Urinary bladder (tissue), 4 donors: ENCODE results near the gene UMOD. TPM values are rescaled to one million over a fixed set of nuclear protein-coding genes. Genes with fewer than 3 reads are reported as not detected.

Source experiments
- DNase-seq: peaks from one replicate; pipeline ENCODE4 v3.0.0-alpha.2; 2015; ENCODE audit errors: extremely low spot score
- H3K27ac ChIP-seq: one replicate; pipeline ENCODE4 v1.5.1; 2013; ENCODE audit warnings: low read depth, mild to moderate bottlenecking, moderate library complexity
- H3K36me3 ChIP-seq: one replicate; pipeline ENCODE4 v1.6.1; 2013; ENCODE audit warnings: mild to moderate bottlenecking, moderate library complexity; ENCODE audit not compliant: insufficient read depth
- H3K4me1 ChIP-seq: one replicate; pipeline ENCODE4 v1.6.1; 2013; ENCODE audit warnings: mild to moderate bottlenecking, moderate library complexity; ENCODE audit not compliant: insufficient read depth
- H3K4me3 ChIP-seq: one replicate; pipeline ENCODE4 v1.5.1; 2013; ENCODE audit warnings: low read depth, low read length
- WGBS: extraction: QIAGEN DNeasy Blood & Tissue Kit; methylation state at CpG from one replicate; pipeline ENCODE4 v1.1.7; 2013; 5-methylcytosine and 5-hydroxymethylcytosine counted together
- polyA plus RNA-seq: library from polyadenylated mRNA; stranded (reverse); fragments of 200-250 nt; gene quantifications from one replicate; pipeline ENCODE4 v1.2.3, GENCODE V29; 2013
- total RNA-seq: library from RNA; depleted of rRNA; stranded (reverse); fragments of >200 nt; gene quantifications from one replicate; pipeline ENCODE4 v1.2.3, GENCODE V29; 2014
- donor health status: healthy with polysubstance abuse.
- donor health status: healthy.

Gene UMOD
- total and polyA plus RNA-seq, 2 donors: not detected

- WGBS: 51% methylated on average over 12 of the region's 12 CpGs
- H3K4me1 ChIP-seq: no peaks in the 10 kb centered on the region
- no peak for DNase-seq
- H3K4me3 ChIP-seq: no peak overlapping the region
- H3K27ac ChIP-seq: no peak overlapping the region
- H3K36me3 ChIP-seq: no peaks in the 10 kb centered on the region
Observed at GRCh38 chr16:20347666-20348364, 4.7 kb downstream of the UMOD start.

DNA sequence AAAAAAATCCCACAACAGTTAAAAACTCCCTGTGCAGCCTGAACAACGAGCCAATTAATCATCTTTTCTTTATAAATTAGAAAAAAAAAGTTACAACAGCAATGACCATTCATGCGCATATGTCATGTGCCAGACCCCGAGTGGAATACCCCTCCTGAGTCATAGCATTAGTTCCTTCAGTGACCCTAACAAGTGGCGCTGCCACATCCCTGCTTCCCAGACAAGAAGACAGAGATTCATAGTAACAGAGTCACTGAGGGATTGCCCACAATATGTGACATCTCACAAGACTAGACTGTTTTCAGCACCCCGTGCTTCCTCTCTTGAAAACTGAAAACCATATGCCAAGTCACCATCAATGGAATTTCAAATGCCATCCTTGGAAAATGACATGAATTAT is 7.9 kb downstream of the UMOD start:
- Histone ChIP-seq H3K27ac (no peak overlapping the region), H3K4me1 (no peaks in the 10 kb centered on the region), H3K36me3 (no peaks in the 10 kb centered on the region), H3K4me3 (no peak overlapping the region)
- WGBS: 76% methylated on average over 5 of the region's 5 CpGs
- no peak for DNase-seq

DNA sequence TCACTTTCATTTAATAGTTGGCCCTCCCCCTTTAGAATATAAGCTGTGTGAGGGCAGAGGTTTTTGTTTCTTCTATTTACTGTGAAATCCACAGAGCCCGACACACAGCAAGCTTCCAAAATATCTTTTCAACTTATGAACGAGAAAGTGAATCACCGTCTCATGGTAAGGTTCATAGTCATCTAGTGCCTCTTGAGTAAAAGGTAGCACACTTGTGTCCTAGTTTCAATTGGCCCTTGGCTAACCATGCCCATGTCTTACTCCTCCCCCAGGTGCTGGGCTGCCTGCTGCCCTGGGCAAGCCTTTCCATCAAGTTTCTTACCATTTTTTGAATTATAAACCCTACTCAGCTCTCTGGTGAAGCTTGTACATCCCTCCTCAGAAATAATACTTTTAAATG is 12.8 kb downstream of the UMOD start:
- no peak overlapping the region for H3K4me3 ChIP-seq
- 86% methylated on average over 3 of the region's 3 CpGs for WGBS
- H3K27ac ChIP-seq: no peak overlapping the region
- no peaks in the 10 kb centered on the region for H3K36me3 ChIP-seq
- H3K4me1 ChIP-seq: no peaks in the 10 kb centered on the region
- DNase-seq: no peak

DNA sequence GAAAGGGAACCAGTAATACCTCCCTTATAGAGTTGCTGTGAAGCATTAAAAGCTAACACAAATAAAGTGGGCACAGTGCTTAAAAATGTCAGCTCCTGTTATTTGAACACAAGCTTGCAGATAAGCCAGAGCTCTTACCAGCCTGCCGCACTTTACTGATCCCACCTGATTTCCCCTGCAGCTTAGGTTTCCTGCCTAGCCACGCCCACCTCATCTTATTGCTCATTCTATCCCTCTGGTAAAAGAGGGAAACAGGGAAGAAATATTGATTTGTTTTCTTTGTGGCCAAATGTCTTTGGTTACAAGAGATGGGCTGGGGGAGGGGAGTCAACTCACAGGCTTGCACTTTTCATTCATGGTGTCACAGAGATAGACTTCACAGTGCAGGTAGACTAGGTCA is 15.6 kb downstream of the UMOD start:
- WGBS: 47% methylated on average over 2 of the region's 2 CpGs
- Histone ChIP-seq H3K4me1 (no peaks in the 10 kb centered on the region), H3K27ac (no peak overlapping the region), H3K4me3 (no peak overlapping the region), H3K36me3 (no peaks in the 10 kb centered on the region)
- no peak for DNase-seq

- no peaks in the 10 kb centered on the region for H3K36me3 ChIP-seq
- H3K27ac ChIP-seq: no peak overlapping the region
- WGBS: 69% methylated on average over 1 of the region's 1 CpG
- H3K4me3 ChIP-seq: no peak overlapping the region
- no peak for DNase-seq
- no peaks in the 10 kb centered on the region for H3K4me1 ChIP-seq
Observed at GRCh38 chr16:20334396-20334795, 18.1 kb downstream of the UMOD start.

DNA sequence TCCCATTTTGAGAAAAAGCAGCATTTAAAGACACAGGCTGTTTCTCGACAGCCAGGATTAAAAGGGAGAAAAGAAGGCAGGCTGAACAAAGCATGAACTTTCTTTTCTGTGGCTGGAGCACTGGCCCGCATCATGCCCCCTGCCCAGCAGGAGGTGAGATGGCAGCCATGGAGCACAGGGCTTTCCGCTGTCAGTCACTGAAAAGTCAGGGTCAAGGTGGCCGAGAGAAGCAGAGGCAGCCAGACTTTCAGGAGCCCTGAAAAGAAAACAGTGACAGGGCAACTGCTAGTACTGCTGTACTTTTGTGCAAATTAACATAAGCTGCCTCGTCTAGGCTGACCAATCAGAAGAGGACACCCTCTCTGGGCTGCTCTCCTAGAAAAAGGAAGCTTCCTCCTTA is 19.4 kb downstream of the UMOD start:
- 49% methylated on average over 5 of the region's 5 CpGs for WGBS
- Histone ChIP-seq H3K4me3 (no peak overlapping the region), H3K4me1 (no peaks in the 10 kb centered on the region), H3K36me3 (no peaks in the 10 kb centered on the region), H3K27ac (no peak overlapping the region)
- DNase-seq: no peak

DNA sequence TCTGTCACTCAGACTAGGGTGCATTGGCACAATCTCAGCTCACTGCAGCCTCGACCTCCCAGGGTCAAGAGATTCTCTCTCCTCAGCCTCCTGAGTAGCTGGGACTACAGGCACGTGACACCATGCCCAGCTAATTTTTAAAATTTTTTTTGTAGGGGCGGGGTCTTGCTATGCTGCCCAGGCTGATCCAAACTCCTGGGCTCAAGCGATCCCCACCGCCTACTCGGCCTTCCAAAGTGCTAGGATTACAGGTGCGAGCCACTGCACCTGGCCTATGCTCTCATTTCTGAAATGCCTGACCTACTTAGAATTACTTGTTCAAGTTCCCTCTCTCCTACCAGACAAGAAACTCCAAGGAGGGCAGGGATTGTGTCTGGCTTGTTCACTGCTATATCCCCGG is 20.1 kb downstream of the UMOD start:
- Histone ChIP-seq H3K36me3 (no peaks in the 10 kb centered on the region), H3K4me3 (no peak overlapping the region), H3K27ac (no peak overlapping the region), H3K4me1 (no peaks in the 10 kb centered on the region)
- 86% methylated on average over 8 of the region's 8 CpGs for WGBS
- no peak for DNase-seq

DNA sequence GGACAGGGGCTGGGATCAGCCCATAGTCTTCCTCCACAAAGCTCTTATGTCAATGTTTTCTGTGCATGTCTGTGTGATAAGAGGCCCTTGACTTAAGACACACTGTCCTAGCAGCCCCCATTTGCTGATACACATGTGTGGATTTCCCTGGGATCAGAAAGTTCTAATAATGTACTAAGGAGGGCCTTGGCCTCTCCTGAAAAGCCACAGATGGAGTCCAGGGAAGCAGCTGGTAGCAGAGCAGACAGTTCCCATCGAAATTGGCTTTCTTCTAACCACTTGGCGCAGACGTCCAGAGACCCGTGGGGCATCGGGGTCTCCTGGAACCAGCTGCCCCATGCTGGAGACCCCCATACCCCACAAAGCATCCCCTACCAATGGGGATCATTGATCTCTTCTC is 20.9 kb downstream of the UMOD start:
- no peaks in the 10 kb centered on the region for H3K36me3 ChIP-seq
- DNase-seq: no peak
- 88% methylated on average over 5 of the region's 5 CpGs for WGBS

GRCh38 chr16:20329392-20330138 is 22.9 kb downstream of the UMOD start:
- H3K4me3 ChIP-seq: no peak overlapping the region
- no peak overlapping the region for H3K27ac ChIP-seq
- no peaks in the 10 kb centered on the region for H3K4me1 ChIP-seq
- no peak for DNase-seq
- H3K36me3 ChIP-seq: no peaks in the 10 kb centered on the region
- 73% methylated on average over 5 of the region's 5 CpGs for WGBS

More for the DNA sequence above, 20.9 kb downstream of the UMOD start:
- Histone ChIP-seq H3K27ac (no peak overlapping the region), H3K4me3 (no peak overlapping the region), H3K4me1 (no peaks in the 10 kb centered on the region)

DNA sequence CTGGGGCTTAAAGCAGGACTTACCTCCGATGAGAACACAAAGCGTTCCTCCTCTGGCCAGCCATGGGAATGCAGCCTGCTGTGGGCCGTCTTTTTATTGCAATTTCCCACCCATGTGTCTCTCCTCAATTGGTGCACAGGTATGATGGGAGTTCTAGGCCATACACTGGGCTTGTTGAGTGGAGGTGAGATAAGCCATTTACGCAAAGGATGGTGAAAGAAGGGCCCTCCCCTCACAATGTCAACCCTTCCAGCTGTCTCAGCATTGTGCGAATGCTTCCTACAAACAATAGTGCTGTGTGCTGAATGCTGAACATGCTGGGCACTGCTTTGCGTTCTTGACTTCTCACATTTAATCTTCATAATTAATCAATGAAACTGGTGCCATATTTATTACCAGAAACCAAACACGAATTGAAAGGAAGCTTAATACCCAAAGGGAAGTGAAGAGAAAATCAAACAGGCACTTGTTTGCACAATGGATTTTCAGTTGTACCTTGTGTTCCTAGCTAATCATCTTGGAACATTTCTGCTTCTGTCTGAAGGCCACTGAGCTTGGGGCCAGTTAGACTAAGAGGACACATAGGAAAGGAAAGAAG is 25.0 kb downstream of the UMOD start, which contains the start of gene GP2:
TSS of gene GP2 (minus strand) at position 70 of the 598 bp plus-strand sequence. CDS start 1,082 bp downstream, outside the sequence.
- Histone ChIP-seq H3K27ac (no peak within 1 kb of the TSS), H3K36me3 (no peaks in the 10 kb centered on the region), H3K4me1 (no peaks in the 10 kb centered on the region), H3K4me3 (no peak within 1 kb of the TSS)
- DNase-seq: no peak
- WGBS: 73% methylated on average over 7 of the region's 7 CpGs

DNA sequence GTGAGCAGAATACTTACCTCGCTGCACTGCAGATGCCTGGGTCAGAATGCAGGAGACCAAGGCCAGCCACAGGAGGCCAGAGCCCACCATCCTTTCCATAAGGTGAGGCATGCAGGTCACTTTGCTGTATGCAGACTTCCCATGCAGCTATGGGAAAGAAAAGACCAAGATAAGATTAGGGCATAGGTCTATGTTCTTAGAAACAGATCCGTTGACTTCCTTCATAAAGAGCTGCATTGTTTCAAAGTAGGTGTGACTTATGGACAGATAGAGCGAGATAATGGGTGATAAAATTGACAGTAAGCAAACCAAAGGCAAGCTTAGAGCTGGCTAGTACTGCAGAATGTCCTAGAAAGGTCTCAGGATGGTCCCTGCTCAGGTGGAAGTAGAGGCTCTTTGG is 26.2 kb downstream of the UMOD start:
- Histone ChIP-seq H3K4me3 (no peak overlapping the region), H3K4me1 (no peaks in the 10 kb centered on the region), H3K27ac (no peak overlapping the region), H3K36me3 (no peaks in the 10 kb centered on the region)
- DNase-seq: no peak
- WGBS: 67% methylated on average over 3 of the region's 3 CpGs

GRCh38 chr16:20325005-20325404 is 27.5 kb downstream of the UMOD start:
- no peak overlapping the region for H3K27ac ChIP-seq
- no peaks in the 10 kb centered on the region for H3K4me1 ChIP-seq
- no peaks in the 10 kb centered on the region for H3K36me3 ChIP-seq
- DNase-seq: no peak
- no peak overlapping the region for H3K4me3 ChIP-seq
- WGBS: 66% methylated on average over 3 of the region's 3 CpGs

GRCh38 chr16:20323591-20324117 is 28.9 kb downstream of the UMOD start:
- Histone ChIP-seq H3K4me1 (no peaks in the 10 kb centered on the region), H3K36me3 (no peaks in the 10 kb centered on the region)
- WGBS: 78% methylated on average over 9 of the region's 9 CpGs

DNA sequence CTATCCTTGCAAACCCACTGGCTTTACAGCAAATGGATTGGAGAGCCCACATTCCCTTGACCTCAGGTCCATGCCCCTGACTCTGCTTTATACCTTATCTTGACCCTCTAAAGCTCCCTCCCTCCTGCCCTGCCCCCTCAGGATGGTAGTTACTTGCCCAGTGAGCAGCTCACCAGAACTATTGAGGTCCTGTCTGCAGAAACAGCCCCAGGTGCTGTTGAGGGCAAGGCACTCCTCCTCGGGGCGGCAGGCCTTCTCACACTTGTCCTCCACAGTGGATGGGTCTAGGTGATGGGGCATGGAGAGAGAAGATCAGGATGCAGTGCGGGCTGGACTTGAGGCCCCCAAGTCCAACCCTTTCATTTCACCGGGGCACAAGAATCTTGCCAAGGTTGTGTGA is 29.8 kb downstream of the UMOD start:
- no peak overlapping the region for H3K4me3 ChIP-seq
- no peaks in the 10 kb centered on the region for H3K36me3 ChIP-seq
- no peaks in the 10 kb centered on the region for H3K4me1 ChIP-seq
- WGBS: 89% methylated on average over 4 of the region's 4 CpGs
- no peak for DNase-seq
- H3K27ac ChIP-seq: no peak overlapping the region

More at GRCh38 chr16:20323591-20324117, 28.9 kb downstream of the UMOD start:
- no peak overlapping the region for H3K4me3 ChIP-seq
- H3K27ac ChIP-seq: no peak overlapping the region
- DNase-seq: no peak
